Left kidney (tissue), 2 donors: ENCODE results near the gene ZAP70. TPM values are rescaled to one million over a fixed set of nuclear protein-coding genes. Genes with fewer than 3 reads are reported as not detected.
"Not testable (repeated sequence)": the region's sequence is repeated elsewhere in the genome, so short reads cannot be mapped to it uniquely, and the experiment has no call there.

ENCODE experiments used
- DNase-seq: peaks from one replicate; pipeline ENCODE4 v3.0.0-alpha.2; 2013
- polyA plus RNA-seq: library from polyadenylated mRNA; unstranded; fragments of 120-200 nt; gene quantifications from one replicate; pipeline ENCODE4 v1.2.1, GENCODE V29; 2013; ENCODE audit not compliant: insufficient read length

Gene ZAP70
- polyA plus RNA-seq, 1 donor, result 2.2 TPM

- DNase-seq, result no peak
Measured at GRCh38 chr2:97698530-97698929, 14.8 kb upstream of the ZAP70 start.

GRCh38 chr2:97699765-97700444 is 13.5 kb upstream of the ZAP70 start:
- peak; percentile 72 for DNase-seq

- DNase-seq, result no peak
Measured at GRCh38 chr2:97701186-97701585, 12.2 kb upstream of the ZAP70 start.

- DNase-seq, result no peak
Measured at GRCh38 chr2:97701851-97702465, 11.4 kb upstream of the ZAP70 start.

GRCh38 chr2:97702731-97703470 is 10.5 kb upstream of the ZAP70 start:
- DNase-seq, result no peak

GRCh38 chr2:97703741-97704140 is 9.6 kb upstream of the ZAP70 start:
- DNase-seq, result no peak

GRCh38 chr2:97704989-97705388 is 8.4 kb upstream of the ZAP70 start:
- no peak for DNase-seq

GRCh38 chr2:97706112-97706511 is 7.3 kb upstream of the ZAP70 start:
- no peak for DNase-seq

- no peak for DNase-seq
Measured at GRCh38 chr2:97706708-97707345, 6.5 kb upstream of the ZAP70 start.

- DNase-seq, result no peak
Measured at GRCh38 chr2:97707362-97708047, 5.9 kb upstream of the ZAP70 start.

- DNase-seq, result no peak
Measured at GRCh38 chr2:97708048-97708380, 5.4 kb upstream of the ZAP70 start.

- DNase-seq, result no peak
Measured at GRCh38 chr2:97708608-97709007, 4.8 kb upstream of the ZAP70 start.

- no peak for DNase-seq
Measured at GRCh38 chr2:97711394-97711711, 2.0 kb upstream of the ZAP70 start.

- not testable (repeated sequence) for DNase-seq
Measured at GRCh38 chr2:97712175-97712574, 1.2 kb upstream of the ZAP70 start.

GRCh38 chr2:97712693-97713295 is 582 bp upstream of the ZAP70 start:
- DNase-seq, result no peak

- DNase-seq, result no peak
Measured at GRCh38 chr2:97714084-97714949, 941 bp downstream of the ZAP70 start.

- DNase-seq, result no peak
Measured at GRCh38 chr2:97714950-97715652, 1.7 kb downstream of the ZAP70 start.

GRCh38 chr2:97715951-97716694 is 2.7 kb downstream of the ZAP70 start:
- no peak for DNase-seq
